HEK293T (cell line): ENCODE measurements around the gene CWH43.
"Not testable (repeated sequence)": the region's sequence is repeated elsewhere in the genome, so short reads cannot be mapped to it uniquely, and the experiment has no call there.

Source experiments
- BHLHE40 ChIP-seq: fragments of 450-650 bp; IDR thresholded peaks from 2 replicates; pipeline ENCODE4 v1.6.1; 2016; ENCODE audit warnings: mild to moderate bottlenecking, moderate library complexity, borderline replicate concordance
- CTBP1 ChIP-seq: fragments of 450-650 bp; IDR thresholded peaks from 2 replicates; pipeline ENCODE4 v1.6.1; 2016; ENCODE audit warnings: borderline replicate concordance
- FOXK2 ChIP-seq: fragments of 450-650 bp; IDR thresholded peaks from 2 replicates; pipeline ENCODE4 v1.6.1; 2016; ENCODE audit warnings: mild to moderate bottlenecking
- FOXM1 ChIP-seq: fragments of 450-650 bp; IDR thresholded peaks from 2 replicates; pipeline ENCODE4 v1.6.1; 2017; ENCODE audit warnings: mild to moderate bottlenecking, borderline replicate concordance
- SUZ12 ChIP-seq: fragments of 450-650 bp; IDR thresholded peaks from 2 replicates; pipeline ENCODE4 v1.6.1; 2016; ENCODE audit warnings: mild to moderate bottlenecking
- TARDBP ChIP-seq: fragments of 450-650 bp; IDR thresholded peaks from 2 replicates; pipeline ENCODE4 v1.6.1; 2016
- TF ChIP-seq, protein P1 (sequence below): fragments of 450-650 bp; IDR thresholded peaks from 2 replicates; pipeline ENCODE4 v1.6.1; 2016

DNA sequence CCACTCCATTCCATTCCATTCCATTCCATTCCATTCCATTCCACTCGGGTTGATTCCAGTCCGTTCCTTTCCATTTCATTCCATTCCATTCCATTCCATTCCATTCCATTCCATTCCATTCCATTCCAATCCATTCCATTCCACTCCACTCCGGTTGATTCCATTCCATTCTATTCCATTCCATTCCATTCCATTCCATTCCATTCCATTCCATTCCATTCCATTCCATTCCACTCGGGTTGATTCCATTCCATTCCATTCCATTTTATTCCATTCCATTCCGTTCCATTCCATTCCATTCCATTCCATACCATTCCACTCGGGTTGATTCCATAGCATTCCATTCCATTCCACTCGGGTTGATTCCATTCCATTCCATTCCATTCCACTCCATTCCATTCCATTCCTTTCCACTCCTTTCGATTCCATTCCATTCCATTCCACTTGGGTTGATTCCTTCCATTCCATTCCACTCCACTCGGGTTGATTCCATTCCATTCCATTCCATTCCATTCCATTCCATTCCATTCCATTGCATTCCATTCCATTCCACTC is 116.3 kb downstream of the CWH43 start:
- not testable (repeated sequence) for TF ChIP-seq CTBP1, BHLHE40, TARDBP, FOXK2, SUZ12, FOXM1
- TF ChIP-seq, protein P1, sequence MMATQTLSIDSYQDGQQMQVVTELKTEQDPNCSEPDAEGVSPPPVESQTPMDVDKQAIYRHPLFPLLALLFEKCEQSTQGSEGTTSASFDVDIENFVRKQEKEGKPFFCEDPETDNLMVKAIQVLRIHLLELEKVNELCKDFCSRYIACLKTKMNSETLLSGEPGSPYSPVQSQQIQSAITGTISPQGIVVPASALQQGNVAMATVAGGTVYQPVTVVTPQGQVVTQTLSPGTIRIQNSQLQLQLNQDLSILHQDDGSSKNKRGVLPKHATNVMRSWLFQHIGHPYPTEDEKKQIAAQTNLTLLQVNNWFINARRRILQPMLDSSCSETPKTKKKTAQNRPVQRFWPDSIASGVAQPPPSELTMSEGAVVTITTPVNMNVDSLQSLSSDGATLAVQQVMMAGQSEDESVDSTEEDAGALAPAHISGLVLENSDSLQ = not testable (repeated sequence)
